GM12872 (cell line): Measurements from ENCODE around the gene LRRC66.

Experiments
- TF ChIP-seq, protein P1 (sequence below): IDR thresholded peaks from 3 replicates; pipeline ENCODE4 v1.5.1; 2011; ENCODE audit warnings: low read depth, mild to moderate bottlenecking, low read length, moderate library complexity; ENCODE audit not compliant: insufficient read depth

Gene LRRC66

DNA sequence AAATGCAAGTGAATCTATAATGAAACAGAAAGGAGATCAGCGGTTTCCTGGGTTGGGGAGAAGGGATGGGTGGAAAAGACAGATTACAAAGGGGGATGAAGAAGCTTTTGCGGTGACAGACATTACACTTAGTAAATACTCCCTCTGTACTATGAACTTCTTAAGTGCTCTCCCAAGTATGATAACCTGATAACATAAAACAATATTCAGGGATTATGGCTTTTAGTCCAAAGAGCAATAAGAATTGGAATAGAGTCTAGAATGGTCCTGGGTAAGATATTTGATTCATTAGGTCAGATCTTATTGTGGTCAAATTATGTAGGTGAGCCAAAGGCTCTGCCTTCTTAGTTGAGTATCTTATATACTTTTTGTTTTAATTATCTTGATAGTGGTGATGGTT is 9.2 kb downstream of the LRRC66 start:
- TF ChIP-seq, protein P1, sequence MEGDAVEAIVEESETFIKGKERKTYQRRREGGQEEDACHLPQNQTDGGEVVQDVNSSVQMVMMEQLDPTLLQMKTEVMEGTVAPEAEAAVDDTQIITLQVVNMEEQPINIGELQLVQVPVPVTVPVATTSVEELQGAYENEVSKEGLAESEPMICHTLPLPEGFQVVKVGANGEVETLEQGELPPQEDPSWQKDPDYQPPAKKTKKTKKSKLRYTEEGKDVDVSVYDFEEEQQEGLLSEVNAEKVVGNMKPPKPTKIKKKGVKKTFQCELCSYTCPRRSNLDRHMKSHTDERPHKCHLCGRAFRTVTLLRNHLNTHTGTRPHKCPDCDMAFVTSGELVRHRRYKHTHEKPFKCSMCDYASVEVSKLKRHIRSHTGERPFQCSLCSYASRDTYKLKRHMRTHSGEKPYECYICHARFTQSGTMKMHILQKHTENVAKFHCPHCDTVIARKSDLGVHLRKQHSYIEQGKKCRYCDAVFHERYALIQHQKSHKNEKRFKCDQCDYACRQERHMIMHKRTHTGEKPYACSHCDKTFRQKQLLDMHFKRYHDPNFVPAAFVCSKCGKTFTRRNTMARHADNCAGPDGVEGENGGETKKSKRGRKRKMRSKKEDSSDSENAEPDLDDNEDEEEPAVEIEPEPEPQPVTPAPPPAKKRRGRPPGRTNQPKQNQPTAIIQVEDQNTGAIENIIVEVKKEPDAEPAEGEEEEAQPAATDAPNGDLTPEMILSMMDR: no peak

DNA sequence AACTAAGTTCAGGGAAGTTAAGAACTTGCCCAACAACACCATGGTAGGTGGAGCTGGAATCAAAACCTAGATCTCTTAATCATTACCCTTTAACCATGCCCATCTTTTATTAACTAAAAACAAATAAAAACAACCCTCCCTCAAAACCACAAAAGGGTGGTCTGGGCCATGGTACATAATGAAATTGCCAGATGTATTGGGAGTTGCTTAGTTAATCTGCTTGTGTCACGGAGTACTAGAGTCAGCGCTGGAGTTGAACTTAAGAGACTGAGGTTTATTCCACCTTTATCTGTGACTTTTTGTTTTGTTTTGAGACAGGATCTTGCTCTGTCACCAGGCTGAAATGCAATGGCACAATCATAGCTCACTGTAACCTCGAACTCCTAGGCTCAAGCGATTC is 13.3 kb downstream of the LRRC66 start:
- TF ChIP-seq, protein P1: no peak

DNA sequence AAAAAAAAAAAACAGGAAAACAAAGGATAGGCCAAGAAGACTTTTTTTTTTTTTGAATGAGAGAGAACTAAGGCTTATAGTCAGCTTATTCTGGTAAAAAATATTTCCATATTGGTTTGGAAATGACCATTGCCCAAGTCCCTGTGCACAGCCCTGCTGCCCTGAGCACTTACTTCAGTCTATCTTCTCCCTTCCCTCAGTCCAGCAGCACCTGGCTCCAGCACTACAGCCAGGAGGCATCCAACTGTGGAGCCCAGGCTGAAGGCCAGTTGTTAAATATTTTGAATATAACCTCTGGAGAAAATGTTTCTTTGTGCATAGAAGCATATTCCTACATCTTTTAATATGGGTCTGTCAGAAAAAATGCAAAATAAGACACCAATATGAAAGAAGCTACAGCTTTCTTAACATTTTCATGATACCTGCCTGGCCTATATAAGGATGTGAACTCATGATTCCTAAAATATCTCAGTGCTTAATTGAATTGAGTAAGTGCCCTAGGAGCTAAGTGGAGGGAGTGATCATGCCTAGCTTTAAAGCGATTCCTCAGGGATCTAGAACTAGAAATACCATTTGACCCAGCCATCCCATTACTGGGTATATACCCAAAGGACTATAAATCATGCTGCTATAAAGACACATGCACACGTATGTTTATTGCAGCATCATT is 14.4 kb downstream of the LRRC66 start:
- TF ChIP-seq, protein P1: no peak

DNA sequence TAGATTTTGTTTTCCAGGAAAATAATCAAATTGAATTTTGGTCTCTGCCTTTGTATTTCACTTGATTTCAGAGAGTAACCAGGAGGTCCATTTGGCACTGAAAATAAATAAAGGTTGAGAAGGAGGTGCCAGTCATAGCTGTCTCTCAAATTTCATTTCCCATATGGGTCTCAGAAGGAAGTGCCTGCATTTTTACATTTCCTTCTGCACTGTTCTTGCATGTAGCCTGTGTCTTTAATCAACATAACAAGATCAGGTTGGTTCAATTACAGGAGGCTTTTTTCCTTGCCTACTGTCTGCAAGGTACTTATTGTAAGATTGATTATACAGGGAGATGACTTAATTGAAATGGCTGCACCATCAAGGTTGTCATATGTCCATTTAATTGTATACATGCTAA is 15.7 kb downstream of the LRRC66 start:
- TF ChIP-seq, protein P1: no peak

DNA sequence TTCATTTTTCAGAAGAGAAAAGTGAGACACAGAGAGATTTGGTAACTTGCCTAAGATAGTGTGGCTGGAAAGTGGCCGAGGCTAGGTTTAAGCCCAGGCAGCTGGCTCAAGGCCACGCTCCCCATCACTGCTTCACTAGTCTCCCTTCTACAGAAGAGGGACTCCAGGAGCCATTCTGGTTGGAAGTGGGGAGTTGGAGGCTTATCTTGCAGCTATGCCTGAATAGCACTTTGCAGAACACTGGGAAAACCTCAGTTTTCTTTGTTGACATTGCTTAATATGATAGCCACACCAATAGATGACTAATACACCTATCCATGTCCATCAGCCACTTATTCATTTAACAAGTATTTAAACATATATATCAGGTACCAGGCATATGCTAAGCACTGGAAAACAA is 18.5 kb downstream of the LRRC66 start:
- TF ChIP-seq, protein P1: no peak

DNA sequence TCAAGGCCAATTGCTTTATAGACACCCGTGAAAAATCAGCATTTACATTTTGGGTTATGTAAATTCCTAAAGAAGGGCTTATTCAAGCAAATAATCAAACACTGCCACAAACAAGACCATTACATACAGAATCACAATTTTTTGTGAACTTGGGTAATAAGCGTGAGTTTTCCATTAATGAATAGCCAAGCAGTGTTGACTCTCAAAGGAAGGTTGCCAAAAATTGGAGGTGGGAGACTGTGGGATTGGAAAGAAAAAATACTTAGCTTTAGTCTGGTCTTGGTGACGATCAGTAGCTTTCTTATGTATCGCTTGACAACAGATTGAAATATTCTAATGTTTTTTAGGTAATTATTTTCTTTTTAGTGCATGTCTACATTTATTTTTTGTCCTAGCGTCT is 20.9 kb downstream of the LRRC66 start:
- TF ChIP-seq, protein P1: no peak

DNA sequence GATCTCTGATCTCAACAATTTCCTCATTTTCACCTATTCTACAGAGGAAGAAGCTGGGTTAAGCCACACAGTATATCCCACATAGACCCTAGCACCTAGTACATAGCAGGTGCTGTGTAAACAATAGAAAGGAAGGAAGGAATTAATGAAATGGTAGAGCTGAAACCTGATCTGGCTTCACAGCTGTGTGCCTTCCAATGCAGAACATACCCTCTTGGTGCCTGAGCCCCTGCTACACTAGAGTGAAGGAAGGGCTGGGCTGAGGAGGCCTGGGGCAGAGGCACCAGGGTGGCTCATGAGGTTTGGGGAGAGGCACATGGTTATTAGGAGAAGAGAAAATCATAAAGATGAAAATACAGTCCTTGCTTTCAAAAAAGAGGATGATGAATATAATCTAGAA is 21.3 kb downstream of the LRRC66 start:
- TF ChIP-seq, protein P1: no peak
